IgD-negative memory B cell (primary cell): Measurements from ENCODE around the gene USP15. TPM values are rescaled to one million over a fixed set of nuclear protein-coding genes. Genes with fewer than 3 reads are reported as not detected.

ENCODE experiments used
- H3K27ac Mint-ChIP-seq, 3 donors: one replicate each; pipeline ENCODE4 v1.8.0; 2020 to 2022; ENCODE audit warnings: mild to moderate bottlenecking in 3 of 3, mixed read lengths in 3 of 3, moderate library complexity in 1 of 3
- H3K27me3 Mint-ChIP-seq: one replicate; pipeline ENCODE4 v1.8.0; 2021; ENCODE audit warnings: mixed read lengths
- H3K36me3 Mint-ChIP-seq: one replicate; pipeline ENCODE4 v1.8.0; 2020; ENCODE audit warnings: mild to moderate bottlenecking, mixed read lengths
- H3K4me1 Mint-ChIP-seq, 3 donors: one replicate each; pipeline ENCODE4 v1.8.0; 2020 to 2022; ENCODE audit warnings: mixed read lengths in 3 of 3, mild to moderate bottlenecking in 1 of 3
- H3K4me3 Mint-ChIP-seq, 4 donors: one replicate each; pipeline ENCODE4 v1.8.0; 2020 to 2022; ENCODE audit warnings: mild to moderate bottlenecking in 4 of 4, mixed read lengths in 4 of 4, moderate library complexity in 3 of 4
- H3K9me3 Mint-ChIP-seq, 3 donors: one replicate each; pipeline ENCODE4 v1.8.0; 2020 to 2021; ENCODE audit warnings: mixed read lengths in 3 of 3, mild to moderate bottlenecking in 1 of 3
- polyA plus RNA-seq: library from polyadenylated mRNA; unstranded; fragments of 300-500 nt; fragmentation: Illumina TruSeq; gene quantifications from one replicate; pipeline ENCODE4 v1.2.3, GENCODE V29; 2021

The USP15 gene
- polyA plus RNA-seq = 70.6 TPM

DNA sequence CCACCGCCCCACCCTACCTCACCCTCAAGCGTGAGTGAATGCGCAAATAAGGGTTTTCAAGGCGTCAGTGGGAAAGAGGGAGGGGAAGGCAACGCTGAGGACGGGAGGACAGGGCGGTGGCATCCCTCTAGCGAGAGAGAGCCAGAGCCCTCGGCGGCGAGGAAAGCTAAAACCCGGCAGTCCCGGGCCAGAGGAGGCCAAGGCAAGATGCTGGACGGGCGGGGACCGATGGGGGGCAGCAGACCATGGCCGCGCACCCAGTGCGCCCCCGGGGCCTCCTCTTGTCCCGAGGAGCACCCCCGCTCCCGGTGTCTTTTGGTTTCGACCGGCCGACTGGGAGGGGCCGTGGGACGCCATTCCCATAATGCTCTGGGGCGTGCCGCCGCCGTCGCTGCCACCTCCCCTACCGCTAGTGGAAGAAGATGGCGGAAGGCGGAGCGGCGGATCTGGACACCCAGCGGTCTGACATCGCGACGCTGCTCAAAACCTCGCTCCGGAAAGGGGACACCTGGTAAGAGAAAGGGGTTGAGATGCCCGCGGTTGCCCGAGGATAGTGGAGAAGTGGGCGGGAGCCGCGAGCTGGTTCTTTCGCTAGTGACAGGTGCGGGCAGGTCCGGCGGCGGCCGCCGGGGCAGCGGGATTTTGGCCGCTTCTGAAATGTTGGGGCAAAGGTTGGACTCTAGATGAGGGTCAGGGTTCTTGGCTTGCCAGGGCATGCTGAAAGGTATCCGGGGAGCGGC, at the start of gene USP15:
TSS of gene USP15 (plus strand) at position 412 of the 740 bp plus-strand sequence. CDS start at position 423, 11 bp downstream.
- no peaks in the 10 kb centered on the region for H3K27me3 Mint-ChIP-seq
- peak within 1 kb of the TSS; percentile 95 to 99 (median 98) for H3K4me3 Mint-ChIP-seq
- H3K27ac Mint-ChIP-seq = peak within 1 kb of the TSS; percentile 95 to 99 (median 99)
- peaks cover 2% of the 10 kb centered on the region for H3K36me3 Mint-ChIP-seq
- H3K4me1 Mint-ChIP-seq = peaks cover 25 to 33% (median 28%) of the 10 kb centered on the region in 3 donors
- H3K9me3 Mint-ChIP-seq = no peaks in the 10 kb centered on the region

GRCh38 chr12:62210422-62210821, 49.8 kb upstream of the USP15 start:
- no peak overlapping the region for H3K27ac Mint-ChIP-seq
- H3K27me3 Mint-ChIP-seq = peaks cover 10% of the 10 kb centered on the region
- peaks cover 3% of the 10 kb centered on the region for H3K36me3 Mint-ChIP-seq
- H3K4me1 Mint-ChIP-seq = peaks cover 3 to 4% (median 3%) of the 10 kb centered on the region in 3 donors
- no peak overlapping the region for H3K4me3 Mint-ChIP-seq
- peaks cover 0 to 1% (median 0%) of the 10 kb centered on the region in 3 donors for H3K9me3 Mint-ChIP-seq

- Mint-ChIP-seq H3K4me1 (peaks cover 3 to 6% (median 3%) of the 10 kb centered on the region in 3 donors), H3K36me3 (peaks cover 3% of the 10 kb centered on the region), H3K9me3 (peaks cover 0 to 1% (median 0%) of the 10 kb centered on the region in 3 donors), H3K27ac (no peak overlapping the region), H3K27me3 (peaks cover 10% of the 10 kb centered on the region), H3K4me3 (no peak overlapping the region)
Measured at GRCh38 chr12:62211510-62211909, 48.7 kb upstream of the USP15 start.

- peaks cover 0 to 1% (median 0%) of the 10 kb centered on the region in 3 donors for H3K9me3 Mint-ChIP-seq
- no peak overlapping the region for H3K4me3 Mint-ChIP-seq
- H3K4me1 Mint-ChIP-seq = peaks cover 3 to 7% (median 3%) of the 10 kb centered on the region in 3 donors
- peaks cover 6% of the 10 kb centered on the region for H3K27me3 Mint-ChIP-seq
- no peaks in the 10 kb centered on the region for H3K36me3 Mint-ChIP-seq
- no peak overlapping the region for H3K27ac Mint-ChIP-seq
Measured at GRCh38 chr12:62214846-62215245, 45.4 kb upstream of the USP15 start.

GRCh38 chr12:62215506-62215905, 44.7 kb upstream of the USP15 start:
- peaks cover 3% of the 10 kb centered on the region for H3K27me3 Mint-ChIP-seq
- H3K36me3 Mint-ChIP-seq = no peaks in the 10 kb centered on the region
- H3K9me3 Mint-ChIP-seq = peaks cover 0 to 2% (median 1%) of the 10 kb centered on the region in 3 donors
- H3K4me3 Mint-ChIP-seq = no peak overlapping the region
- no peak overlapping the region for H3K27ac Mint-ChIP-seq
- peaks cover 0 to 4% (median 3%) of the 10 kb centered on the region in 3 donors for H3K4me1 Mint-ChIP-seq

GRCh38 chr12:62217466-62218194, 42.6 kb upstream of the USP15 start:
- H3K27ac Mint-ChIP-seq = no peak overlapping the region
- peaks cover 1 to 3% (median 2%) of the 10 kb centered on the region in 3 donors for H3K9me3 Mint-ChIP-seq
- H3K4me3 Mint-ChIP-seq = no peak overlapping the region

GRCh38 chr12:62221107-62221506, 39.1 kb upstream of the USP15 start:
- Mint-ChIP-seq H3K4me3 (no peak overlapping the region), H3K27me3 (peaks cover 3% of the 10 kb centered on the region), H3K27ac (no peak overlapping the region), H3K4me1 (peaks cover 0 to 1% (median 0%) of the 10 kb centered on the region in 3 donors), H3K9me3 (peaks cover 0 to 3% (median 2%) of the 10 kb centered on the region in 3 donors), H3K36me3 (peaks cover 3% of the 10 kb centered on the region)

More at GRCh38 chr12:62217466-62218194, 42.6 kb upstream of the USP15 start:
- peaks cover 3% of the 10 kb centered on the region for H3K36me3 Mint-ChIP-seq
- peaks cover 3% of the 10 kb centered on the region for H3K27me3 Mint-ChIP-seq
- H3K4me1 Mint-ChIP-seq = peaks cover 0 to 3% (median 3%) of the 10 kb centered on the region in 3 donors

DNA sequence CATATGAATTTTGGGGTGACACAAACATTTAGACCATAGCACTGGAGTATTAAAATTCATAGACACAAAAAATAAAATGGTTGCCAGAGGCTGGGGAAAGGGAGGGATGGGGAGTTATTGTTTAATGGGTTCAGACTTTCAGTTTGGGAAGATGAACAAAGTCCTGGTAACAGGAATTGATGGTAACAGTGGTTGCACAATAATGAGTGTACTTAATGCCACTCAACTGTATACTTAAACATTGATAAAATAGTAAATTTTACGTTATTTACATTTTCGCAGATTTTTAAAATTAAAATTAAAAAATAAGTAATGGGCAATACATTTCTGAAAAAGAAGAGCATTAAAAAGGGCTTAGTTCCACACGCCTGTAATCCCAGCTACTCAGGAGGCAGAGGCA, 35.6 kb upstream of the USP15 start:
- H3K27ac Mint-ChIP-seq = no peak overlapping the region
- peaks cover 3% of the 10 kb centered on the region for H3K36me3 Mint-ChIP-seq
- no peak overlapping the region for H3K4me3 Mint-ChIP-seq
- peaks cover 0 to 6% (median 2%) of the 10 kb centered on the region in 3 donors for H3K9me3 Mint-ChIP-seq
- H3K4me1 Mint-ChIP-seq = peaks cover 0 to 1% (median 0%) of the 10 kb centered on the region in 3 donors
- H3K27me3 Mint-ChIP-seq = peaks cover 1% of the 10 kb centered on the region

DNA sequence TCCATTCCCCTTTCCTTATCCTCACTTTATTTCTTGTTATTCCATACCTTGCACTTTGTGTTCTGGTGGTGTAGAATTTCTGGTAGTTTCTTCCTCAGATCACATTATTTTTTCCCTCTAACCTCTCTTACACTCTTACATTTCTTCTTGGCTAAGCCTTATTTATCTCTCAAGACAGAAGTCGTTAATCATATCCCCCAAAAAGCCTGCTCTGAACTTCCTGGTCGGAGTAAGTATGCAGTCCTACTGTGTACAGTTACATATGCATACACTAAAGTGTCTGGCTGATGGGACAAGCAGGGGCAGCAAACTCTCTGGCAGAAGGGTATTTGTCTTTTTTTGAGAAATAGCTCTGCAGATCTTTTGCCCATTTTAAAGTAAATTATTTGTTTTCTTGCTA, 33.1 kb upstream of the USP15 start:
- Mint-ChIP-seq H3K27ac (no peak overlapping the region), H3K9me3 (peaks cover 0 to 3% (median 2%) of the 10 kb centered on the region in 3 donors), H3K4me3 (no peak overlapping the region), H3K4me1 (no peaks in the 10 kb centered on the region), H3K27me3 (peaks cover under 1% of the 10 kb centered on the region), H3K36me3 (peaks cover 1% of the 10 kb centered on the region)

- no peaks in the 10 kb centered on the region for H3K27me3 Mint-ChIP-seq
- no peak overlapping the region for H3K4me3 Mint-ChIP-seq
- peaks cover 2 to 5% (median 3%) of the 10 kb centered on the region in 3 donors for H3K9me3 Mint-ChIP-seq
- H3K4me1 Mint-ChIP-seq = no peaks in the 10 kb centered on the region
- H3K27ac Mint-ChIP-seq = no peak overlapping the region
- H3K36me3 Mint-ChIP-seq = no peaks in the 10 kb centered on the region
Measured at GRCh38 chr12:62230652-62231051, 29.6 kb upstream of the USP15 start.

- H3K36me3 Mint-ChIP-seq = peaks cover 2% of the 10 kb centered on the region
- peaks cover 2 to 7% (median 7%) of the 10 kb centered on the region in 3 donors for H3K9me3 Mint-ChIP-seq
- no peak overlapping the region for H3K27ac Mint-ChIP-seq
- peaks cover 2% of the 10 kb centered on the region for H3K27me3 Mint-ChIP-seq
- H3K4me3 Mint-ChIP-seq = no peak overlapping the region
- no peaks in the 10 kb centered on the region for H3K4me1 Mint-ChIP-seq
Measured at GRCh38 chr12:62232143-62232729, 28.0 kb upstream of the USP15 start.

DNA sequence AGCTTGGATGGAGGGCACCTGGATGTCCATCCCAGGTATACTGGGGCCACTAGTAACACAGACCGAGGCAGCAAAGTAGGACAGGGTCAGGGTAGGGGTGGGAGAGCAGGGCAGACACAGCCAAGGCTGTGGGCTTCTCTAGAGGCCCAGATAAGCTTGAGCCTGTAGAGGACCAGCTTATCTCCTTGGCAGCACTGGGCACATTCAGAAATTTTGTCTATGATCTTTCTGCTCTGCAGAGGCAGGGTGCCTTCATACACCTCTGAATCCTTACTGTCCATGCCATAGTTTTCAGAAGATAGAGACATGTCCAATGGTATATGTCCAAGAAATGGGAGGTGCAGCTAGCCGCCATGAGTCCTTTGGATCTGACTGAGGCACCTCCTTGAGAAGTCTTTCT, 26.4 kb upstream of the USP15 start:
- H3K9me3 Mint-ChIP-seq = peaks cover 2 to 16% (median 14%) of the 10 kb centered on the region in 3 donors
- H3K4me1 Mint-ChIP-seq = no peaks in the 10 kb centered on the region
- no peak overlapping the region for H3K4me3 Mint-ChIP-seq
- H3K36me3 Mint-ChIP-seq = peaks cover 3% of the 10 kb centered on the region
- H3K27me3 Mint-ChIP-seq = peaks cover 2% of the 10 kb centered on the region
- no peak overlapping the region for H3K27ac Mint-ChIP-seq

GRCh38 chr12:62239571-62239970, 20.6 kb upstream of the USP15 start:
- Mint-ChIP-seq H3K27ac (no peak overlapping the region), H3K4me1 (no peaks in the 10 kb centered on the region), H3K9me3 (peaks cover 0 to 16% (median 8%) of the 10 kb centered on the region in 3 donors), H3K4me3 (no peak overlapping the region), H3K27me3 (peaks cover 6% of the 10 kb centered on the region), H3K36me3 (peaks cover 5% of the 10 kb centered on the region)

DNA sequence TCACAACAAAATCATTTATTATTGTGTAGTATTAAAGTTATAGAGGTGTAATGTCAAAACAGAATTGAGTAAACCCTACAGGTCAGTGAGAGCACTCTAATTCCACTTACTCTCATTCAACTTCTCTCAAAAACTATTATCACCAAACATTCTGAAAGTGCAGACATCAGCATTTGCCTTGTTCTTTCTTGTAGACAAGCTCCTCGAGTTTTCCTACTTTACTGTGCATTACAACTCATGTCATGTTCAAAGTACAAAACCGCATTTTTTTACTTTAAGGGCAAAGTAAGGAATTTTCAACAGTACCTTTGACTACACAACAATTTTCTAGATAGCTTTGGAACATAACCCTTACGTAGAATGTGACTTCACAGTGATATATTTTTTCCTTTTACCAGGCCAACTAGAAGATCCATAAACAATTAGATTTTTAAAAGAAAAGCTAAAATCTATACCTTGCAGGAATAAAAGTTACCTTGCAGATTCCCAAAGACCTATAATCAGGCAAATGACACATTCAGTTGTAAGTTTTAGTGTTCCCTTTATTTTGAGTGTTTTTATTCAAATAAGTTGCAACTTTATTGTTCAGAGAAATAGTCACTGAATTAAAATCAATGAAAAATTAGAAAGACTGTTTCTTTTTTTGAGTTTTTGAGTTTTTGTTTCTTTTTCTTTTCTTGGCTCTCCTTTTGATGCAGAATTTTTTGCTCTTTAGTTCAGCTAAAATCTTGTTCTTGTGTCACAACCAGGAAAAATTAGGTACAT, 12.7 kb upstream of the USP15 start:
- Mint-ChIP-seq H3K27me3 (peaks cover 1% of the 10 kb centered on the region), H3K36me3 (no peaks in the 10 kb centered on the region), H3K4me3 (no peak overlapping the region), H3K4me1 (peaks cover 4 to 9% (median 6%) of the 10 kb centered on the region in 3 donors), H3K9me3 (no peaks in the 10 kb centered on the region), H3K27ac (no peak overlapping the region)
